ENCODE data around the gene WWOX.

The WWOX gene

DNA sequence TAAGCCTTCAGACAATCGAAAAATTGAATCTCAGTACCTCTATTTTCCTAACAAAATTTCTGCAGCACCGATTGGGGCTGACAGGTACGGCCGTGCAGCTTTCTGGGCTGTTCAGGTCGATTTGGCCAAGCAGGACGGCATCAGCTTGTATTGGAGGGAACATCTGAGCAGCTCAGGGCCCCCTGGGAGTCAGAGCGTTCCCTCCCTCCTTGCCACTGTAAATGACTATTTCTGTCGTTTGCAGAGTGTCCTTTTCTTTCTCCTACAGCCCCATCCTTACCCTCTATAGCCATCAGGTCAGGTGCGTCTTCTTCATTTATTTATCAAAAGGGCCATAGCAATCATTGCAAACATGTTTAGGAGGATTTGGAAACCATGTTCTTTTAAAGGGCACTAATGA lies 731.1 kb downstream of the WWOX start:
- DNase-seq, result no peak

DNA sequence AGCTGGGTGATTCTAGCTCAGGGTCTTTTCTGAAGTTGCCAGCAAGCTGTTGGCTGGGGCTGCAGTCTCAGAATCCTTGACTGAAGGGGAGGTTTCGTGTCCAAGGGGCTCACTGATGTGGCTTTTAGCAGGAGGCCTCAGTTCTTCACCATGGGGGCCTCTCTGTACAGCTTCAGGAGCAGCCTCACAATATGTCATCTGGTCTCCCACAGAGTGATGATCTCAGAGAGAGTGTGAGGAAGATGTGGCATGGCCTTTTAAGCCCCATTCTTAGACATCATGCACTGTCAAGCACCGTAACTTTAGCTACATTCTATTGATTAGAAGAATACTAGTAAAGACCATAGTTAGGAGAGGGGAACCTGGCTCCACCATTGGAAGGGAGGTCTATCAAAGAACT lies 732.6 kb downstream of the WWOX start:
- DNase-seq, result no peak

- no peak for DNase-seq
Observed at GRCh38 chr16:78836802-78837491, 737.5 kb downstream of the WWOX start.

DNA sequence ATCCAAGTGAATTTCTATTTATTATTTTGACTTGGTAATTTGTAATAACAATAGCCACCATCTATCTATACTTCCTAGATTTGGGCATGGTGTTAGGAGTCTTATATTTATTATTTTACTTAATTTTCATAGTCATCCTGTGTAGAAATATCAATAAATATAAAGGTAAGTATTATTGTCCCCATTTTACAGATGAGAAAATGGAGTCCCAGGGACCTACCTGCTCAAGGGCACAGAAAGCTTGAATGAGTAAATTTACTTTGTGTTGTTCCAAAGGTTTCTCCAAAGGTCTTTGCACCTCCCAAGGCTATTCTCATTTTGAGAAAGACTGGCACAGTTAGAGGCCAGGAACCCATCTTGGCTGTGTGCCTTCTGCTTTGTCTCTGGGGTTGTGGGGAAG lies 738.3 kb downstream of the WWOX start:
- no peak for DNase-seq

- no peak for DNase-seq
Observed at GRCh38 chr16:78838276-78838675, 738.8 kb downstream of the WWOX start.

- no peak for DNase-seq
Observed at GRCh38 chr16:78842950-78843349, 743.5 kb downstream of the WWOX start.

DNA sequence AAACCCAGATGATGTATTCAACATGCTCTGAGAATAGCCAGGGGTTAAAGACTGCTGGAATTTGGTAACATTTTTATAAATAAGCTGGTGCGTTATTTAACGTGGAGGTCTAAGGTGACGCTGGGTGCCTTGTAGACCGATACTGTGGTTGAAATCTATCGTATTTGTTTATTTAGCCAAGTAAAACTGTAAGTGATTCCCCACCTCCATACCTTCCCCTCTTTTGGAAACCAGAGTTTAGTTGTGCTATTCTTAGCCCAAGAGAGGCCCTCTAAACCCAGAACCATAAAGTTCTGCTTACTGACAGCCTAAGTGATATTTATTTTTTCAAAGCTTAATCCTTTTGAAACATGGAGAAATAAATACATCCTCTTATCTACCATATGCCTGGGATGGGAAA lies 744.5 kb downstream of the WWOX start:
- no peak for DNase-seq

DNA sequence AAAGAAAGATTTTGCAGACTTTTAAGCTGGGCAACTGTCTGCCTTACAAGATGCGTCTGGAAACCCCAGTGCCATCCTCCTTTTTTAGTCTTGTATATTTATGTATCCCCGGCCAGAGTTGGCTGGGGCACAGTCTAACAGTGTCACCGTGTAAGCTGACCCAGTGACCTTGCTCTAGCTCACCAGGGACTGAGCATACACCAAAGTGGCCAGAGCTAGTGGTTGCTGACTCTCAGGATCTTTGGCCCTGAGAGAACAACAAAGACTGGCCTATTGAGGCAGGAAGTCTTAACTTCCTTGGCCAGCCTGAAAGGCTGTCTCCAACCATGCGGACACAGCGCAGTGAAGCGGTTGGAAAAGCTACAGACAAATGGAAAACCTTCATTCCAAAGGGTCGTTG lies 745.2 kb downstream of the WWOX start:
- DNase-seq, result no peak

DNA sequence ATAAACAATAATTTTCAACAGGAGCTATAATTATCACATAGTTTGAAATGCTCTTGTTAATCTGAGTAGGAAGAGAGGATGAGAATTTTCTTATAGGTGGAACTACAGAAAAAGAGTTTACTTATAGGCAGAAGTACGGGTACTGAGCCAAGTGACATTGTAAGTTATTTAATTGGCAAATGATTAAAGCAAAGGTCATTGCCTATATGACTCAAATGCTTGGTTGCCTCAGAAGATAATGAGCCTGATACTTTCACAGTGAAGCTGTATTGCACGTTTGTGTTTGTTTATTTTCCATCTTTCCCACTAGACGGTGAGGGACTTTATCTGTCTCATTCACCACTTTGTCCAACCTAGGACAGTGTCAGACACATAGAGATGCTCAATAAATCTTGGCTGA lies 751.8 kb downstream of the WWOX start:
- DNase-seq, result no peak

- no peak for DNase-seq
Observed at GRCh38 chr16:78852081-78852635, 752.7 kb downstream of the WWOX start.

DNA sequence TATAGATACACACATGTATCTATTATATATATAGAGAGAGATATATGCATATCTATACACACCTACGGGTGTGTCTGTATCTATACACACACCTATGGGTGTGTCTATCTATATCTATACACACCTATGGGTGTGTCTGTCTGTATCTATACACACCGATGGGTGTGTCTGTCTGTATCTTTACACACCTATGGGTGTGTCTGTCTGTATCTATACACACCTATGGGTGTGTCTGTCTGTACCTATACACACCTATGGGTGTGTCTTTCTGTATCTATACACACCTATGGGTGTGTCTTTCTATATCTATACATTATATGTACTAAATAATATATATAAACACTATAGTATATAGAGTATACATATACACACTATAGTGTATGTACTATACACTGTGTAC lies 762.6 kb downstream of the WWOX start:
- no peak for DNase-seq

DNA sequence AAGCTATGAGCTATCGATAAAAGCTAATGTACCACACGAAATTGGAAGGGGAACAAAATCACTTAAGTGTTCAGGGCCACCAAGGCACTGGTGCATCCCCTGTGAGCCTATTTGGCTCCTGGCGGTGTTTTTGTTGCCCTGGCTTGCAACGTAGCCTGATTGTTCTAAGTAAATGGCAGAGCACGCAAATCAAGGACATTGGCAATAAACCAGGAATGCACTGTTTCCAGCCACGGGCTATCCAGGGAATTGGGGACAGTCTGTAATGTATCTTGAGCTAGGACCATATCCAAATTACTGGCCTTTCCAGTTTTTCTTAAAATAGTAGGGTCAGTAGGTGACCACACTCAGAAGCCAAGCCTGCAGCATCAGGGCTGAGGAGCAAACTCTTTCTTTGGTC lies 767.1 kb downstream of the WWOX start:
- DNase-seq, result no peak

- no peak for DNase-seq
Observed at GRCh38 chr16:78869492-78869891, 770.0 kb downstream of the WWOX start.

- no peak for DNase-seq
Observed at GRCh38 chr16:78871241-78871640, 771.8 kb downstream of the WWOX start.

GRCh38 chr16:78876671-78877070 lies 777.2 kb downstream of the WWOX start:
- DNase-seq, result no peak

- no peak for DNase-seq
Observed at GRCh38 chr16:78877114-78877655, 777.7 kb downstream of the WWOX start.

- no peak for DNase-seq
Observed at GRCh38 chr16:78878570-78878969, 779.1 kb downstream of the WWOX start.

DNA sequence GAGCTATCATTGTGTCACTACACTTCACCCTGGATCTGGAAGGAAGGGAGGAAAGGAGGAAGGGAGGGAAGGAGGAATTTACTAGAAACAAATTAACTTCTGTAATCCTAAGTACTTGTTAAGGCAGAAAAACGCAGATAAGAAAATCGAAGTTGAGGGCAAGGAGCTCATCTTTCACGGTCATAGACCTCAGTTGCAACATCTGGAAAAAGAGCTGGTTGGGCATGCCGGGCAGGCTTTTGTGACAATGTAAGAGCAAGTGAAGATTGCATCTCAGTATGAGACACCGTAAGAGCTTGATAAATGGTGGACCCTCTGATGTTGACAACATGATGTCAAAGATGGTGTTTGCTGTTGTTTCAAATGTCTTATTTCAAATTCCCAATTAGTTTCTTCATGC lies 779.6 kb downstream of the WWOX start:
- DNase-seq, result no peak

DNA sequence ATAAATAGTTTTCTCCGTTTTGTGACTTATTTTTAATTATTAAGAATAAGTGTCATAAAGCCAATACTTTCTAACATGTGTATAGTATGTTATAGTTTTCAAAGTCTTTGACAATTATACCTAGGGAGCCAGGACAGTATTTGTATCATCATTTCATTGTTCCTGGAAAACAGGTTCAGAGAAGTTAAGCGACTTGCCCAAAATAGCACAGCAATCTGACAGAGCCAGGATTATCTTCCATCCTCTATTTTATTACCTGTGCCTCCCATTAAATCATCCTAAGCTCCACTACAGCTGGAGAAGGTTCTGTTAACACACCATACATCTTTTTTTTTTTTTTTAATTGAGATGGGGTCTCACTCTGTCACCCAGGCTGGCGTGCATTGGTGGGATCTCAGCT lies 782.7 kb downstream of the WWOX start:
- no peak for DNase-seq

GRCh38 chr16:78882751-78883150 lies 783.3 kb downstream of the WWOX start:
- no peak for DNase-seq

- DNase-seq, result no peak
Observed at GRCh38 chr16:78884204-78884603, 784.8 kb downstream of the WWOX start.

GRCh38 chr16:78889346-78889745 lies 789.9 kb downstream of the WWOX start:
- DNase-seq, result no peak

GRCh38 chr16:78890373-78890895 lies 791.0 kb downstream of the WWOX start:
- DNase-seq, result no peak

DNA sequence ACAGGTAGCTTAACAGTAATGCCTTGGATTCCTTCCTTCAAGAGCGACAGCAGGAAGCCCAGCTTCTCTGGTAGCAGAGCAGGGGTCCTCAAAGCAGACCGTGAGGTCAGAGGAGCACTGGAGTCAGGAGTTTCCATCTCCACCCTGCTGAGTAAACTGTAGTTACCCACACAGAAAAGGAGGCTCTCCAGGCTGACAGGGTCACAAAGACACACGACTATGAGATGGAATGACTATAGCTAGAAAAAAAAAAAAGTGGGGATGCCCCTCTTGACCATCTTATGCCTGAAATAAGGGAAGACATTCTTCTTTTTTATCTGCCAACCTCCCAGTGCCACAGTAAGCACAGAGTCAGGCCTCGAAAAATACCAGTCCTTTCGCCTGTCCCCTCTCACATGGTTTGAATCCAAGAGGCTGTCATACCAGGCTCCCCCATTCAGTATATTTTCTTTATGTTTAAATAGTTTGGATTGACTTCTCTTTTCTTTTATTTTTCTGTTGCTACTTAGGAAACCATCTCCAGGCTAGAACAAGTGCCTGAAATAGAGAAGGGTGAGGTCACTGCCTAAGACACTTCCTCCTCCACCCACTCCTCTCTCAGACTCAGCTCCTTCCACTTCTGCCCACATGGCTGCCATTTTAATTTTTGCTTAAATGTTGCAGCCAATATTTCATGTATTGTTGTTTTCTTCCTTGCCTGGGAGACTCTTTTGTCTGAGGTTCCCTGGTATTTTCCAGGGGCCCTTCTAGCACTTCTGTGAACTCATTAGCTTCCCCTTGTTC lies 793.7 kb downstream of the WWOX start:
- DNase-seq, result no peak

Data from bone marrow (tissue), 2 donors.